GM18498 (cell line): ENCODE results near the gene ACTR3C.
"Not testable (repeated sequence)": the region's sequence is repeated elsewhere in the genome, so short reads cannot be mapped to it uniquely, and the experiment has no call there.

Experiments
- ATAC-seq: cut with Tn5 transposase; IDR thresholded peaks from one replicate; pipeline ENCODE4 v1.9.1; 2021; ENCODE audit warnings: mild to moderate bottlenecking, moderate library complexity; ENCODE audit not compliant: unreplicated experiment

The ACTR3C gene

GRCh38 chr7:150219941-150220658 is 103.2 kb downstream of the ACTR3C start:
- not testable (repeated sequence) for ATAC-seq

GRCh38 chr7:150206848-150207247 is 116.5 kb downstream of the ACTR3C start:
- not testable (repeated sequence) for ATAC-seq

GRCh38 chr7:150205866-150206265 is 117.5 kb downstream of the ACTR3C start:
- not testable (repeated sequence) for ATAC-seq

- ATAC-seq = not testable (repeated sequence)
These were observed 118.8 kb downstream of the ACTR3C start for GRCh38 chr7:150204577-150204976.

GRCh38 chr7:150202894-150203293 is 120.5 kb downstream of the ACTR3C start:
- ATAC-seq = not testable (repeated sequence)
